PC-9 (cell line): ENCODE results near the gene SLC51B. TPM values are rescaled to one million over a fixed set of nuclear protein-coding genes. Genes with fewer than 3 reads are reported as not detected.

Experiments
- BruUV-seq: library from RNA; stranded (reverse); fragments of 400-500 nt; replicated peaks from 2 replicates; lab custom pipeline; 2021; lab: Mats Ljungman, UMichigan
- CTCF ChIA-PET: fragments of 300-600 bp; sonication (Branson Sonifier 250); formaldehyde crosslinking; loops from one replicate; lab custom pipeline; 2022; ENCODE audit warnings: antibody characterized with exemption; lab: Charles Lee
- POLR2A ChIA-PET: fragments of 300-600 bp; sonication (Branson Sonifier 250); formaldehyde crosslinking; loops from one replicate; lab custom pipeline; 2022; ENCODE audit warnings: antibody characterized with exemption; ENCODE audit not compliant: unreplicated experiment; lab: Charles Lee
- DNase-seq, 2 experiments: peaks; one replicate each; pipeline versions ENCODE4 v3.0.0 to v3.0.0-alpha.2; 2015 to 2022; ENCODE audit warnings: mixed read lengths in 1 of 2
- H2AFZ ChIP-seq: fragments of 200-600 bp; sonication (generic); 2 replicates; pipeline ENCODE4 v1.8.1; 2017; ENCODE audit warnings: antibody characterized with exemption
- H3F3A ChIP-seq: fragments of 200-600 bp; sonication (generic); 2 replicates; pipeline ENCODE4 v1.8.1; 2017; ENCODE audit warnings: antibody characterized with exemption, mild to moderate bottlenecking, low read depth; ENCODE audit not compliant: insufficient read depth
- H3K27ac ChIP-seq: fragments of 200-600 bp; sonication (generic); 2 replicates; pipeline ENCODE4 v1.6.1; 2016; ENCODE audit warnings: mixed run types
- H3K27me3 ChIP-seq: fragments of 200-600 bp; sonication (generic); 2 replicates; pipeline ENCODE4 v1.6.1; 2016; ENCODE audit warnings: low read depth, mixed run types; ENCODE audit not compliant: insufficient read depth
- H3K36me3 ChIP-seq: fragments of 200-600 bp; sonication (generic); 2 replicates; pipeline ENCODE4 v1.6.1; 2016; ENCODE audit warnings: low read depth, mixed run types
- H3K4me1 ChIP-seq: fragments of 200-600 bp; sonication (generic); replicated peaks from 2 replicates; pipeline ENCODE4 v1.6.1; 2016; ENCODE audit warnings: mixed run types; ENCODE audit not compliant: insufficient read depth
- H3K4me2 ChIP-seq: fragments of 200-600 bp; sonication (generic); 2 replicates; pipeline ENCODE4 v1.6.1; 2017; ENCODE audit warnings: mixed run types
- H3K4me3 ChIP-seq: fragments of 200-600 bp; sonication (generic); 2 replicates; pipeline ENCODE4 v1.6.1; 2016; ENCODE audit warnings: mixed run types
- H3K79me2 ChIP-seq: fragments of 200-600 bp; sonication (generic); 2 replicates; pipeline ENCODE4 v1.6.1; 2017; ENCODE audit warnings: low read depth, mixed run types
- H3K9me2 ChIP-seq: fragments of 200-600 bp; sonication (generic); 2 replicates; pipeline ENCODE4 v1.8.1; 2017; ENCODE audit warnings: mild to moderate bottlenecking; ENCODE audit not compliant: insufficient read depth
- H3K9me3 ChIP-seq: fragments of 200-600 bp; sonication (generic); 2 replicates; pipeline ENCODE4 v1.8.1; 2016; ENCODE audit warnings: low read depth; ENCODE audit not compliant: insufficient read depth
- H4K20me1 ChIP-seq: fragments of 200-600 bp; sonication (generic); 2 replicates; pipeline ENCODE4 v1.8.1; 2017; ENCODE audit not compliant: insufficient read depth
- EZH2 ChIP-seq: fragments of 200-600 bp; sonication (generic); IDR thresholded peaks from 2 replicates; pipeline ENCODE4 v1.8.0; 2017; ENCODE audit warnings: antibody characterized with exemption, low read depth
- intact Hi-C: fragments of 100-400 bp; cut with micrococcal nuclease; formaldehyde crosslinking; loops from one replicate; pipeline ENCODE4 v1.10.0; 2022; ENCODE audit not compliant: unreplicated experiment
- total RNA-seq: library from RNA; stranded (reverse); gene quantifications from 2 replicates; pipeline ENCODE4 v1.2.3, GENCODE V29; 2021
- TF ChIP-seq, protein P1 (sequence below): fragments of 200-600 bp; sonication (generic); conservative IDR thresholded peaks from 2 replicates; pipeline ENCODE4 v1.6.1; 2017; ENCODE audit warnings: mixed run types, antibody characterized with exemption, mild to moderate bottlenecking, moderate library complexity

The SLC51B gene
- total RNA-seq, 1 experiment from 2014 or later, result not detected

DNA sequence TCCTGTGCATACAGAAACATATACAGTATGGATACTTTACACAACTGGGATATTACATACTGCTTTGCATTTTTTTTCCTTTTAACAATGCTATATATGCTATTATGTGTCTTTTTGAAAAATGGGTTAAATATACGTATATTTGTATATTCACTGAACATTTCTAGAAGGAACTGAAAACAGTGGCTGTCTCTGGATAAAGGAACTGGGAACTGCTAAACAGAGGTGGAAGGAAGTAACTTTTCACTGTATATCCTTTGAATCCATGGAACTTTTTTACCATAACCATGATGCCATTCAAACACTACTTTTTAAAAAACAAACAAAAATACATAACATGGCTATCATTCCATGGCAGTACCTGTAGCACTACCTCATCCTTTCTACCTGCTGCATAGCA, 17.6 kb upstream of the SLC51B start:
- Histone ChIP-seq H3K36me3 (no peaks in the 10 kb centered on the region), H3K27me3 (no peaks in the 10 kb centered on the region), H3K79me2 (peaks cover 9% of the 10 kb centered on the region; the same call in 1 of the 2 replicates), H4K20me1 (no peaks in the 10 kb centered on the region), H2AFZ (no peak overlapping the region), H3F3A (no peaks in the 10 kb centered on the region), H3K9me2 (no peaks in the 10 kb centered on the region), H3K4me1 (peaks cover 10% of the 10 kb centered on the region; the same call in 1 of the 2 replicates), H3K4me3 (no peak overlapping the region), H3K4me2 (peak overlapping the region; percentile 85), H3K27ac (no peak overlapping the region), H3K9me3 (no peaks in the 10 kb centered on the region)
- no peak for DNase-seq
- intact Hi-C loops, result no loop called here
- TF ChIP-seq, protein P1, sequence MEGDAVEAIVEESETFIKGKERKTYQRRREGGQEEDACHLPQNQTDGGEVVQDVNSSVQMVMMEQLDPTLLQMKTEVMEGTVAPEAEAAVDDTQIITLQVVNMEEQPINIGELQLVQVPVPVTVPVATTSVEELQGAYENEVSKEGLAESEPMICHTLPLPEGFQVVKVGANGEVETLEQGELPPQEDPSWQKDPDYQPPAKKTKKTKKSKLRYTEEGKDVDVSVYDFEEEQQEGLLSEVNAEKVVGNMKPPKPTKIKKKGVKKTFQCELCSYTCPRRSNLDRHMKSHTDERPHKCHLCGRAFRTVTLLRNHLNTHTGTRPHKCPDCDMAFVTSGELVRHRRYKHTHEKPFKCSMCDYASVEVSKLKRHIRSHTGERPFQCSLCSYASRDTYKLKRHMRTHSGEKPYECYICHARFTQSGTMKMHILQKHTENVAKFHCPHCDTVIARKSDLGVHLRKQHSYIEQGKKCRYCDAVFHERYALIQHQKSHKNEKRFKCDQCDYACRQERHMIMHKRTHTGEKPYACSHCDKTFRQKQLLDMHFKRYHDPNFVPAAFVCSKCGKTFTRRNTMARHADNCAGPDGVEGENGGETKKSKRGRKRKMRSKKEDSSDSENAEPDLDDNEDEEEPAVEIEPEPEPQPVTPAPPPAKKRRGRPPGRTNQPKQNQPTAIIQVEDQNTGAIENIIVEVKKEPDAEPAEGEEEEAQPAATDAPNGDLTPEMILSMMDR, result no peak
- no peak for TF ChIP-seq EZH2
- CTCF ChIA-PET, result interaction anchor here (0.6 kb wide), 2 partner anchors 270 to 959 kb away, joined by 3 to 13 read pairs; no protein-coding TSS in a partner anchor
- BruUV-seq, result no TSS peak
- POLR2A ChIA-PET, result no interaction called here

DNA sequence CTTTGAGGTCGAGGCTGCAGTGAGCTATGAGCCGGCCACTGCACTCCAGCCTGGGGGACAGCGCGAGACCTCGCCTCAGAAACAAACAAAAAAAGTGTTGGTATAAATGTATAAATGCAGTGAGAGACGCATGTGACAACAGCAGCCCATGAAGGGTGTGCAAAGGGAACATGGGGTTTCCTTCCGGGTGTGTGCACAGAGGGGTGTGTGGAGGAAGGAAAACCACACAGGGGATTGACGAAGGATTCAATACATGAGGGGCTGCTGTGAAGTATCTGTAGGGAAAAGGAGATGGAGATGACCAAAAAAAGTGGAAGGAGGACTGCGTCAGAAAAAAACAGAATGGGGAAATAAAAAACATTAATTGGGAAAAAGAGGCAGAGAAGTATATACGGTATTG, 16.8 kb upstream of the SLC51B start:
- TF ChIP-seq, protein P1, result no peak
- TF ChIP-seq EZH2, result no peak
- peak overlapping the region; percentile 87; the same call in 1 of the 2 replicates for H2AFZ ChIP-seq
- H3K36me3 ChIP-seq, result no peaks in the 10 kb centered on the region
- H3K4me1 ChIP-seq, result peaks cover 10% of the 10 kb centered on the region; the same call in 1 of the 2 replicates
- H3K27me3 ChIP-seq, result no peaks in the 10 kb centered on the region
- no peak overlapping the region for H3K27ac ChIP-seq
- peak overlapping the region; percentile 85 for H3K4me2 ChIP-seq
- no peak for DNase-seq
- no peaks in the 10 kb centered on the region for H3K9me3 ChIP-seq
- peaks cover 9% of the 10 kb centered on the region; the same call in 1 of the 2 replicates for H3K79me2 ChIP-seq
- no peaks in the 10 kb centered on the region for H4K20me1 ChIP-seq
- no peaks in the 10 kb centered on the region for H3K9me2 ChIP-seq
- BruUV-seq, result TSS peak; percentile 56
- CTCF ChIA-PET, result interaction anchor here (0.6 kb wide), 1 partner anchor 960 kb away, joined by 13 read pairs; no protein-coding TSS in a partner anchor
- POLR2A ChIA-PET, result no interaction called here
- intact Hi-C loops, result no loop called here
- H3K4me3 ChIP-seq, result peak overlapping the region; percentile 88
- no peaks in the 10 kb centered on the region; the same call in 1 of the 2 replicates for H3F3A ChIP-seq

DNA sequence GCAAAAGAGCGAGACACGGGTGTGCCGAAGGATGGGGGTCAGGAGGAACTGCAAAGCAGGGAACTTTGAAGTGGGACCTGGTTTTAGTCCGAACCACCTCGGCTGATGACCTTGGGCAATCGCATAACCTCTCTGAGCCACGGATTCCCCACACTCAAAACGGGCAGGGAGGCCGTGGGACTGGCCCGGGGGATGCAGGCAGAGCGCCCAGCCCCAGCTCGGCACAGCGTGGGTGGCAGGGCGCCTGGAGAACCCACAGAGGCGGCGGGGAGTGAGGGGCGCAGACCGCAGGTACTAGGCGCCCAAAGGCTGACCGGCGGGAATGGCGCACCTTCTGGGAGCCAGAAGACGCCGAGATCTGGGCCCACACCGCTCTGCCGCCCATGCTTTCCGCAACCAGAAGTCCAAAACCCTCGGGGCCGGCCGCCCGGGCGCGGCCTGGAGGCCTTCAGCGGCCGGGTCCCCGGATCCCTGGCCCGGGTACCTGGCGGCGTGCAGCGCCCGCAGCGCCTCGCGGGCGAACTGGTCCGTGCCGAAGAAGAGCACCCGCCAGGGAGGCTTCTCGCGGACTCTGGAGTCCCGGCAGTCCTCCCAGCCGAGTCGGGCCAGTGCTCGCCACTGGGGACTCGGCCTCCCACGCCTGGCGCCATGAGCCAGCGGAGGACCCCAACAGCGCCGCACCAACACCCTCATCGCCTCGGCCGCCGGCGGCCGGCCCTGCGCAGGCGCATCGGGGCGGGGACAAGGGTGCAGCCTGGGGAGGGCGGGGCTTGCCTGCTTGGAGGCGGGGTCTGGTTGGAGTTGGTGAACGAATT, 16.1 kb upstream of the SLC51B start, which contains the start of gene MTFMT:
Gene MTFMT (minus strand): TSS at position 719 of the 815 bp plus-strand sequence. CDS start 26 bp downstream, at position 693.
- no peak within 1 kb of the TSS for H3K27ac ChIP-seq
- H3K27me3 ChIP-seq, result no peaks in the 10 kb centered on the region
- H4K20me1 ChIP-seq, result no peaks in the 10 kb centered on the region
- ChIA-PET POLR2A (no interaction called here), CTCF (no interaction called here)
- H3K9me2 ChIP-seq, result no peaks in the 10 kb centered on the region
- BruUV-seq, result no TSS peak
- peak; percentile 41 to 81 for DNase-seq
- peak within 1 kb of the TSS; percentile 87 for H2AFZ ChIP-seq
- H3K4me2 ChIP-seq, result peak within 1 kb of the TSS; percentile 85
- H3K79me2 ChIP-seq, result peaks cover 9% of the 10 kb centered on the region; the same call in 1 of the 2 replicates
- H3K9me3 ChIP-seq, result no peaks in the 10 kb centered on the region
- intact Hi-C loops, result no loop called here
- H3K36me3 ChIP-seq, result no peaks in the 10 kb centered on the region
- H3F3A ChIP-seq, result peaks cover 6% of the 10 kb centered on the region; the same call in 1 of the 2 replicates
- peak within 1 kb of the TSS; percentile 88 for H3K4me3 ChIP-seq
- TF ChIP-seq EZH2, result no peak
- TF ChIP-seq, protein P1, result no peak
- H3K4me1 ChIP-seq, result peaks cover 10% of the 10 kb centered on the region; the same call in 1 of the 2 replicates
